A673 (cell line): Measurements from ENCODE around the gene ANKRD40. TPM values are rescaled to one million over a fixed set of nuclear protein-coding genes. Genes with fewer than 3 reads are reported as not detected.
"Not testable (repeated sequence)": the region's sequence is repeated elsewhere in the genome, so short reads cannot be mapped to it uniquely, and the experiment has no call there.

Experiments used
- BruUV-seq: library from RNA; stranded (reverse); fragments of 400-500 nt; replicated peaks from 2 replicates; lab custom pipeline; 2021; lab: Mats Ljungman, UMichigan
- CTCF ChIA-PET: fragments of 300-600 bp; sonication (Branson Sonifier 250); formaldehyde crosslinking; loops from one replicate; lab custom pipeline; 2022; ENCODE audit warnings: antibody characterized with exemption; lab: Charles Lee
- POLR2A ChIA-PET: fragments of 300-600 bp; sonication (Branson Sonifier 250); formaldehyde crosslinking; loops from one replicate; lab custom pipeline; 2022; ENCODE audit warnings: antibody characterized with exemption; ENCODE audit not compliant: low non-redundant PET; lab: Charles Lee
- DNase-seq: peaks from one replicate; pipeline ENCODE4 v3.0.0-alpha.2; 2015; ENCODE audit warnings: low spot score
- H3K27ac ChIP-seq: fragments of 200-600 bp; sonication (generic); 2 replicates; pipeline ENCODE4 v1.5.1; 2016; ENCODE audit warnings: mixed run types, low read depth, mild to moderate bottlenecking, mixed read lengths, antibody characterized with exemption, low read length; ENCODE audit not compliant: poor library complexity, severe bottlenecking
- H3K27me3 ChIP-seq: fragments of 200-600 bp; sonication (generic); replicated peaks from 2 replicates; pipeline ENCODE4 v1.6.1; 2017; ENCODE audit warnings: mixed run types, low read depth, mild to moderate bottlenecking, mixed read lengths, antibody characterized with exemption, low read length; ENCODE audit not compliant: insufficient read depth, poor library complexity
- H3K36me3 ChIP-seq: fragments of 200-600 bp; sonication (generic); 2 replicates; pipeline ENCODE4 v1.6.1; 2016; ENCODE audit warnings: mixed run types, mild to moderate bottlenecking, mixed read lengths, antibody characterized with exemption, low read length; ENCODE audit not compliant: insufficient read depth, poor library complexity, severe bottlenecking
- H3K4me1 ChIP-seq: fragments of 200-600 bp; sonication (generic); 2 replicates; pipeline ENCODE4 v1.6.1; 2017; ENCODE audit warnings: mixed run types, mild to moderate bottlenecking, mixed read lengths, antibody characterized with exemption, low read length; ENCODE audit not compliant: insufficient read depth, poor library complexity, severe bottlenecking
- H3K4me3 ChIP-seq: fragments of 200-600 bp; sonication (generic); 2 replicates; pipeline ENCODE4 v1.5.1; 2016; ENCODE audit warnings: low read depth, mixed run types, mild to moderate bottlenecking, mixed read lengths, low read length; ENCODE audit not compliant: poor library complexity, severe bottlenecking
- H3K9me3 ChIP-seq: fragments of 200-600 bp; sonication (generic); 2 replicates; pipeline ENCODE4 v1.6.1; 2016; ENCODE audit warnings: mixed run types, low read depth, mild to moderate bottlenecking, mixed read lengths, antibody characterized with exemption, low read length; ENCODE audit not compliant: poor library complexity, severe bottlenecking
- CTCF ChIP-seq: fragments of 300-800, 200-600 bp; sonication (generic); conservative IDR thresholded peaks from 2 replicates; pipeline ENCODE4 v1.5.1; 2017; ENCODE audit warnings: low read depth, mild to moderate bottlenecking, antibody characterized with exemption, low read length, moderate library complexity, mixed read lengths
- EZH2 ChIP-seq: fragments of 200-600 bp; sonication (generic); IDR thresholded peaks from 2 replicates; pipeline ENCODE4 v1.6.1; 2017; ENCODE audit warnings: borderline replicate concordance, low read depth, mild to moderate bottlenecking, mixed read lengths, antibody characterized with exemption, low read length; ENCODE audit not compliant: poor library complexity, severe bottlenecking
- intact Hi-C: fragments of 100-400 bp; cut with micrococcal nuclease; formaldehyde crosslinking; loops from one replicate; pipeline ENCODE4 v1.10.0; 2022; ENCODE audit not compliant: unreplicated experiment
- total RNA-seq: library from RNA; stranded (reverse); gene quantifications from 2 replicates; pipeline ENCODE4 v1.2.3, GENCODE V29; 2021

Gene ANKRD40
- total RNA-seq, 1 experiment from 2014 or later: 54.2 TPM

- TF ChIP-seq EZH2: no peak
- ChIA-PET CTCF (no interaction called here), POLR2A (no interaction called here)
- no peak overlapping the region for H3K27ac ChIP-seq
- H3K27me3 ChIP-seq: no peaks in the 10 kb centered on the region
- no peak for DNase-seq
- intact Hi-C loops: no loop called here
- H3K4me1 ChIP-seq: peaks cover 7% of the 10 kb centered on the region
- no peaks in the 10 kb centered on the region for H3K9me3 ChIP-seq
- H3K4me3 ChIP-seq: no peak overlapping the region
- no TSS peak for BruUV-seq
- H3K36me3 ChIP-seq: no peaks in the 10 kb centered on the region
These were observed 20.4 kb upstream of the ANKRD40 start for GRCh38 chr17:50728112-50728429.

DNA sequence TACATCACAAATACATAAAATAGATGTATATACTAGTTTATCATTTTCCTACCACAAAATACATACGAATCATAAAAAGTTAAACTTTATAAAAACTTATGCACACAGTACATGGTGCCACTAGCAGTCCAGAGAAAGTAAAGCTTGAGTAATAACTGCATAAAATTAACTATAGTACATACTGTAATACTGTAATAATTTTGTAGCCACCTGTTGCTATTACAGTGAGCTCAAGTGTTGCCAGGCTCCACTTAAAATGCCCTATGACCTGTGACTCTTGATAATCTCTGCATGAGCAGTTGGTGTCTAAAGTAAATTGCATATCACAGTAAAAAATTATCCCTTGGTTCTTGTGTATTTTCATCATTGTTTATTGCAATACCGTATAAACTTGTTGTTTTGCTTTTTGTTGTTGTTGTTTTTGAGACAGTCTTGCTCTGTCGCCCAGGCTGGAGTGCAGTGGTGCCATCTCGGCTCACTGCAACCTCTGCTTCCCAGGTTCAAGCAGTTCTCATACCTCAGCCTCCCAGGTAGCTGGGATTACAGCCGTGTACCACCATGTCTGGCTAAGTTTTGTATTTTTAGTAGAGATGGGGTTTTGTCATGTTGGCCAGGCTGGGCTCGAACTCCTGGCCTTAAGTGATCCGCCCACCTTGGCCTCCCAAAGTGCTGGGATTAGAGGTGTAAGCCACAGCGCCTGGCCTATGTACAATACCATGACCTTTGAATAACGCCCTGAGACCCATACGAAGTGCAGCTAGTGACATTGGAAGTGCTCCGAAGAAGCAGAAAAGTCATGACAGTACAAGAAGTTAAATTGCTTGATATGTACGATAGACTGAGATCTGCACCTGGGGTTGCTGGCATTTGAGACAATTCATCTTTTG lies 18.3 kb upstream of the ANKRD40 start:
- POLR2A ChIA-PET: interaction anchor here (1.1 kb wide), 1 partner anchor 13 kb away, joined by 3 read pairs; no protein-coding TSS in a partner anchor
- DNase-seq: no peak
- TF ChIP-seq CTCF (no peak), EZH2 (no peak)

DNA sequence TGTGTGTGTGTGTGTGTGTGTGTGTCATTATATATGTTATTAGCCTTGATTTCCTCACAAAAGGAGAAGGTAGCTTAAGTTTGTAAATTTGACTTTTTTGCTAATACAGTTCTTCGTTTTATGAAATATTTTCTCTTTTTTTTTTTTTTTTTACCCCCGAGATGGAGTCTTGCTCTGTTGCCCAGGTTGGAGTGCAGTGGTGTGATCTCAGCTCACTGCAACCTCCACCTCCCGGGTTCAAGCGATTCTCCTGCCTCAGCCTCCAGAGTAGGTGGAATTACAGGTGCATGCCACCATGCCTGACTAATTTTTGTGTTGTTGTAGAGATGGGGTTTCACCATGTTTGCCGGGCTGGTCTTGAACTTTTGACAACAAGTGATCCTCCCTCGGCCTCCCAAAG lies 16.9 kb upstream of the ANKRD40 start:
- BruUV-seq, POLR2A ChIA-PET, CTCF ChIA-PET: not testable (repeated sequence)

More for the DNA sequence above, 18.3 kb upstream of the ANKRD40 start:
- Histone ChIP-seq H3K27ac (no peak overlapping the region), H3K4me3 (no peak overlapping the region), H3K27me3 (no peaks in the 10 kb centered on the region), H3K4me1 (peaks cover 22% of the 10 kb centered on the region), H3K9me3 (no peaks in the 10 kb centered on the region), H3K36me3 (no peaks in the 10 kb centered on the region)
- CTCF ChIA-PET: no interaction called here
- BruUV-seq: no TSS peak
- intact Hi-C loops: no loop called here

DNA sequence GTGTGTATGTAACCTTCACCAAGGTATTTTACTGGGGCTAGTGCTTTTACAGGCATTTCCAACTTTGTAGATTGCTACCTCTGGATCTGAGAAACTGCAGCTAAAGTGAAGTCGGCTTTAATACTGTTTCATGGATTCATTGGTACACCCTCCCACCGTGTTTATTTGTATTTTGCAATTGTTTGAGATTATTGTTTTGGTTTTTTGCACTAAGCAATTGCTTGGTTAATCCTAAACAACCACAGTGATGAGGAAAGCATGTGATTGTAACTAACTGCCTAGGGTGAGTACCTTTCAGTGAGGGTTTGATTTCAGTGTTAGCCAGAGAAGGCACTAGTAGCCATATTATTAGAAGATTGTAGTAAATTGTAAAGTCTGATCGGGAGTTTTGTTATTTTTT lies 15.0 kb upstream of the ANKRD40 start:
- intact Hi-C loops: no loop called here
- CTCF ChIA-PET: no interaction called here
- no peaks in the 10 kb centered on the region for H3K27me3 ChIP-seq
- peaks cover 22% of the 10 kb centered on the region for H3K4me1 ChIP-seq
- TF ChIP-seq EZH2: no peak
- TF ChIP-seq CTCF: no peak
- no peak overlapping the region for H3K27ac ChIP-seq
- BruUV-seq: no TSS peak
- H3K4me3 ChIP-seq: no peak overlapping the region
- no peaks in the 10 kb centered on the region for H3K36me3 ChIP-seq
- no peaks in the 10 kb centered on the region for H3K9me3 ChIP-seq
- DNase-seq: no peak
- POLR2A ChIA-PET: no interaction called here

More for the DNA sequence above, 16.9 kb upstream of the ANKRD40 start:
- H3K36me3 ChIP-seq, intact Hi-C loops, DNase-seq, H3K27ac ChIP-seq, H3K9me3 ChIP-seq, H3K4me3 ChIP-seq, H3K27me3 ChIP-seq: not testable (repeated sequence)
- peaks cover 22% of the 10 kb centered on the region for H3K4me1 ChIP-seq
